Measurements from ENCODE around the gene RFWD3. TPM values are rescaled to one million over a fixed set of nuclear protein-coding genes. Genes with fewer than 3 reads are reported as not detected.
A peak's percentile ranks its signal among the peaks of the same experiment; 100 is the strongest.

Gene RFWD3
- total RNA-seq (2014; rRNA removed; shearing (Covaris generic); ENCODE audit: low replicate concordance), result 25.4 and 36.3 TPM in 2 replicates

- Histone ChIP-seq H3K9me2 (replicated peaks; ENCODE audit: insufficient read depth, low read length) (peaks cover 6% of the 10 kb centered on the region; the same call in 1 of the 2 replicates), H3K36me3 (ENCODE audit: insufficient read depth, low read length) (peaks cover 32% of the 10 kb centered on the region; the same call in 1 of the 2 replicates), H3K27me3 (ENCODE audit: low read length) (no peaks in the 10 kb centered on the region), H2AFZ (ENCODE audit: low read length) (peak within 1 kb of the TSS; percentile 84), H3K27ac (ENCODE audit: low read length) (peak within 1 kb of the TSS; percentile 69), H3K4me2 (ENCODE audit: low read depth, low read length, poor library complexity, severe bottlenecking) (peak within 1 kb of the TSS; percentile 93), H3K9me3 (ENCODE audit: low read length) (no peaks in the 10 kb centered on the region; the same call in 1 of the 2 replicates), H3K4me3 (ENCODE audit: low read length) (peak within 1 kb of the TSS; percentile 95), H3K4me1 (ENCODE audit: low read length) (peaks cover 44% of the 10 kb centered on the region), H3K9ac (ENCODE audit: low read length) (peak within 1 kb of the TSS; percentile 94), H4K20me1 (ENCODE audit: insufficient read depth, low read depth, low read length) (peaks cover 19% of the 10 kb centered on the region; the same call in 1 of the 2 replicates), H3K79me2 (ENCODE audit: low read length) (peaks cover 50% of the 10 kb centered on the region)
- DNase-seq, result peak; percentile 99
Observed at GRCh38 chr16:74666425-74667254, at the start of gene RFWD3. Gene RFWD3 (minus strand): TSS chr16:74666877. CDS start chr16:74661449, 5,428 bp downstream.

DNA sequence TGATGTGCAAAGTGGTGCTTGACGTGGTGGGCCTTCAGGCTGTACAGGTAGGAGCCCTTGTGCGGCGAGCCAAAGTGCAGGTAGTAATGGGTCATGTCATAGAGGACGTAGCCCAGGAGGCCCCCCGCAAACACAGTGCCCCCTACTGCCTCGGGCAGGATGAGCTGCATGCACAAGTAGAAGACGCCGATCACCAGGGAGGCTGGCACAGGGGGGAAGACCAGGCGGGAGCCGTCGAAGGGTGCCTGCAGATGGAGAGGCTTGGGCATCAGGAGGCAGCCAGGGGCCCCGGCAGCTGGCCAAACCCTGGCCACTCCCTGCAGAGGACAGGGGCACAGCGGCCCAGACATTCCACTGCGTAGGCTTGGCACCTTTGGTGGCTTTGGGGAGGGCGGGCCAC lies 49.7 kb upstream of the RFWD3 start:
- Histone ChIP-seq H3K9me2 (replicated peaks; ENCODE audit: insufficient read depth, low read length) (no peaks in the 10 kb centered on the region), H3K27ac (ENCODE audit: low read length) (no peak overlapping the region), H4K20me1 (ENCODE audit: insufficient read depth, low read depth, low read length) (no peaks in the 10 kb centered on the region), H3K9ac (ENCODE audit: low read length) (no peak overlapping the region), H3K4me3 (ENCODE audit: low read length) (no peak overlapping the region), H3K36me3 (ENCODE audit: insufficient read depth, low read length) (no peaks in the 10 kb centered on the region), H3K27me3 (ENCODE audit: low read length) (no peaks in the 10 kb centered on the region), H2AFZ (ENCODE audit: low read length) (no peak overlapping the region), H3K4me2 (ENCODE audit: low read depth, low read length, poor library complexity, severe bottlenecking) (no peak overlapping the region), H3K79me2 (ENCODE audit: low read length) (no peaks in the 10 kb centered on the region), H3K4me1 (ENCODE audit: low read length) (peaks cover 7% of the 10 kb centered on the region), H3K9me3 (ENCODE audit: low read length) (no peaks in the 10 kb centered on the region)
- DNase-seq, result no peak

- no peak for DNase-seq
- Histone ChIP-seq H3K9ac (ENCODE audit: low read length) (no peak overlapping the region), H3K79me2 (ENCODE audit: low read length) (no peaks in the 10 kb centered on the region), H2AFZ (ENCODE audit: low read length) (no peak overlapping the region), H3K36me3 (ENCODE audit: insufficient read depth, low read length) (no peaks in the 10 kb centered on the region), H3K4me3 (ENCODE audit: low read length) (no peak overlapping the region), H3K27ac (ENCODE audit: low read length) (no peak overlapping the region), H3K4me1 (ENCODE audit: low read length) (no peaks in the 10 kb centered on the region), H3K9me2 (replicated peaks; ENCODE audit: insufficient read depth, low read length) (no peaks in the 10 kb centered on the region), H4K20me1 (ENCODE audit: insufficient read depth, low read depth, low read length) (no peaks in the 10 kb centered on the region), H3K27me3 (ENCODE audit: low read length) (no peaks in the 10 kb centered on the region), H3K4me2 (ENCODE audit: low read depth, low read length, poor library complexity, severe bottlenecking) (no peak overlapping the region), H3K9me3 (ENCODE audit: low read length) (no peaks in the 10 kb centered on the region)
Observed at GRCh38 chr16:74713876-74714275, 47.2 kb upstream of the RFWD3 start.

GRCh38 chr16:74713325-74713724 lies 46.6 kb upstream of the RFWD3 start:
- Histone ChIP-seq H3K9me3 (ENCODE audit: low read length) (no peaks in the 10 kb centered on the region), H3K36me3 (ENCODE audit: insufficient read depth, low read length) (no peaks in the 10 kb centered on the region), H4K20me1 (ENCODE audit: insufficient read depth, low read depth, low read length) (no peaks in the 10 kb centered on the region), H3K4me2 (ENCODE audit: low read depth, low read length, poor library complexity, severe bottlenecking) (no peak overlapping the region), H3K27ac (ENCODE audit: low read length) (no peak overlapping the region), H3K9me2 (replicated peaks; ENCODE audit: insufficient read depth, low read length) (no peaks in the 10 kb centered on the region), H2AFZ (ENCODE audit: low read length) (no peak overlapping the region), H3K79me2 (ENCODE audit: low read length) (no peaks in the 10 kb centered on the region), H3K27me3 (ENCODE audit: low read length) (no peaks in the 10 kb centered on the region), H3K9ac (ENCODE audit: low read length) (no peak overlapping the region), H3K4me3 (ENCODE audit: low read length) (no peak overlapping the region), H3K4me1 (ENCODE audit: low read length) (no peaks in the 10 kb centered on the region)
- no peak for DNase-seq

DNA sequence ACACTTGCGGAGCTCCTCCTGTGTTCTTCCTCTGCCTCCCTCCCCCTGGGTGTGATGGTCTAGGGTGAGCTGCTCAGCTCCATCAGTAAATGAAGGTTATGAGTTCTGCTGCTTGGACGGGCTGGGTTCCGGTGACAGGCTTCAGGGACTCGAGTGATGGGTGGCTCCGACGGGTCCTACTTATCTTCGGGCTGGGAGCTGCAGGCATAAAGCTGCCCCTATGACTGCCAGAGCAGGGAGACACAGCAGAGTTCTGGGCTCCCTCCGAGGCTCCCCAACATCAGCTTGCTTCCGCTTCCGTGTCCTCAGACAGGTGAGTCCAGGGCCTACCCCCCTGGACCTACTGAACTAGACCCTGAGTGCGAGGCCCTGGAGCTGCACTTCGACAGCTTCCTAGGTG lies 45.3 kb upstream of the RFWD3 start:
- no peak overlapping the region for H3K9ac ChIP-seq (ENCODE audit: low read length)
- H4K20me1 ChIP-seq (ENCODE audit: insufficient read depth, low read depth, low read length), result no peaks in the 10 kb centered on the region
- H3K4me2 ChIP-seq (ENCODE audit: low read depth, low read length, poor library complexity, severe bottlenecking), result no peak overlapping the region
- H3K36me3 ChIP-seq (ENCODE audit: insufficient read depth, low read length), result no peaks in the 10 kb centered on the region
- no peaks in the 10 kb centered on the region for H3K9me2 ChIP-seq (replicated peaks; ENCODE audit: insufficient read depth, low read length)
- H2AFZ ChIP-seq (ENCODE audit: low read length), result no peak overlapping the region
- no peak overlapping the region for H3K4me3 ChIP-seq (ENCODE audit: low read length)
- no peak overlapping the region for H3K27ac ChIP-seq (ENCODE audit: low read length)
- no peaks in the 10 kb centered on the region for H3K27me3 ChIP-seq (ENCODE audit: low read length)
- DNase-seq, result no peak
- H3K79me2 ChIP-seq (ENCODE audit: low read length), result no peaks in the 10 kb centered on the region
- no peaks in the 10 kb centered on the region for H3K4me1 ChIP-seq (ENCODE audit: low read length)
- no peaks in the 10 kb centered on the region for H3K9me3 ChIP-seq (ENCODE audit: low read length)

- no peaks in the 10 kb centered on the region for H4K20me1 ChIP-seq (ENCODE audit: insufficient read depth, low read depth, low read length)
- H3K27ac ChIP-seq (ENCODE audit: low read length), result no peak overlapping the region
- H3K36me3 ChIP-seq (ENCODE audit: insufficient read depth, low read length), result no peaks in the 10 kb centered on the region
- H3K4me2 ChIP-seq (ENCODE audit: low read depth, low read length, poor library complexity, severe bottlenecking), result no peak overlapping the region
- no peak overlapping the region for H3K4me3 ChIP-seq (ENCODE audit: low read length)
- no peaks in the 10 kb centered on the region for H3K27me3 ChIP-seq (ENCODE audit: low read length)
- H3K9me3 ChIP-seq (ENCODE audit: low read length), result no peaks in the 10 kb centered on the region
- DNase-seq, result no peak
- H3K79me2 ChIP-seq (ENCODE audit: low read length), result no peaks in the 10 kb centered on the region
- no peaks in the 10 kb centered on the region for H3K9me2 ChIP-seq (replicated peaks; ENCODE audit: insufficient read depth, low read length)
- H3K4me1 ChIP-seq (ENCODE audit: low read length), result no peaks in the 10 kb centered on the region
- H2AFZ ChIP-seq (ENCODE audit: low read length), result no peak overlapping the region
- no peak overlapping the region for H3K9ac ChIP-seq (ENCODE audit: low read length)
Observed at GRCh38 chr16:74710401-74710800, 43.7 kb upstream of the RFWD3 start.

DNA sequence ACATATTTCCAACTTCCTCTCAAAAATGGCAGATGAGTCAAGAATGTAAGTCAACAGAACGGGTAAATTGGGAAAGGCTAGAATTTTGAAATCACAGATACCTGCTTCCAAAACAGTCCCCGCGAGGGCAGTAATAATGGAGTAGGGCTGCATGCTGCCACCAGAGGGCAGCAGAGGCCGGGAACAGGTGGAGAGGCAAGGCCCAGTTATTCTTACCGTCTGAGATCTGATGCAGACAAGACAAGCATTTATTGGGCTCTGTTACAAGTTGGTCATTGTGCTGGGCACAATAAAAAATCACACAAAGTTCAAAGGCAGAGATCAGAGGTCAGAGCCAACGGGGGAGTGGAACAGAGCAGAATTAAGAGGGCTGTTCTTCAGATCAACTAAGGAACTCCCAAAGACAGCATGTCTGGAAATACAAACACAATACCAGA lies 42.8 kb upstream of the RFWD3 start:
- H3K79me2 ChIP-seq (ENCODE audit: low read length), result no peaks in the 10 kb centered on the region
- H3K4me3 ChIP-seq (ENCODE audit: low read length), result no peak overlapping the region
- no peaks in the 10 kb centered on the region for H3K36me3 ChIP-seq (ENCODE audit: insufficient read depth, low read length)
- H3K27me3 ChIP-seq (ENCODE audit: low read length), result no peaks in the 10 kb centered on the region
- no peak overlapping the region for H2AFZ ChIP-seq (ENCODE audit: low read length)
- H3K9me3 ChIP-seq (ENCODE audit: low read length), result no peaks in the 10 kb centered on the region
- H3K9me2 ChIP-seq (replicated peaks; ENCODE audit: insufficient read depth, low read length), result no peaks in the 10 kb centered on the region
- peak; percentile 91 for DNase-seq
- H3K4me2 ChIP-seq (ENCODE audit: low read depth, low read length, poor library complexity, severe bottlenecking), result no peak overlapping the region
- H3K4me1 ChIP-seq (ENCODE audit: low read length), result no peaks in the 10 kb centered on the region
- H3K9ac ChIP-seq (ENCODE audit: low read length), result no peak overlapping the region
- no peak overlapping the region for H3K27ac ChIP-seq (ENCODE audit: low read length)
- H4K20me1 ChIP-seq (ENCODE audit: insufficient read depth, low read depth, low read length), result no peaks in the 10 kb centered on the region

GRCh38 chr16:74700438-74701225 lies 34.0 kb upstream of the RFWD3 start, which contains the start of gene MLKL:
Gene MLKL (minus strand): TSS chr16:74700862. CDS start chr16:74695757, 5,105 bp downstream.
- peak within 1 kb of the TSS; percentile 63 for H3K4me3 ChIP-seq (ENCODE audit: low read length)
- peaks cover 51% of the 10 kb centered on the region for H3K4me1 ChIP-seq (ENCODE audit: low read length)
- H3K9ac ChIP-seq (ENCODE audit: low read length), result peak within 1 kb of the TSS; percentile 57
- DNase-seq, result peak; percentile 72
- H2AFZ ChIP-seq (ENCODE audit: low read length), result peak within 1 kb of the TSS; percentile 98
- no peaks in the 10 kb centered on the region for H4K20me1 ChIP-seq (ENCODE audit: insufficient read depth, low read depth, low read length)
- H3K4me2 ChIP-seq (ENCODE audit: low read depth, low read length, poor library complexity, severe bottlenecking), result peak within 1 kb of the TSS; percentile 84
- no peaks in the 10 kb centered on the region for H3K36me3 ChIP-seq (ENCODE audit: insufficient read depth, low read length)
- no peak within 1 kb of the TSS for H3K27ac ChIP-seq (ENCODE audit: low read length)
- peaks cover 2% of the 10 kb centered on the region; the same call in 1 of the 2 replicates for H3K27me3 ChIP-seq (ENCODE audit: low read length)
- H3K9me3 ChIP-seq (ENCODE audit: low read length), result no peaks in the 10 kb centered on the region
- no peaks in the 10 kb centered on the region for H3K79me2 ChIP-seq (ENCODE audit: low read length)
- H3K9me2 ChIP-seq (replicated peaks; ENCODE audit: insufficient read depth, low read length), result no peaks in the 10 kb centered on the region
